Retina (tissue), 1 donor: ENCODE measurements around the gene KLHDC9.

Experiments used
- DNase-seq: peaks from one replicate; pipeline ENCODE4 v3.0.0-alpha.2; 2016

Gene KLHDC9

DNA sequence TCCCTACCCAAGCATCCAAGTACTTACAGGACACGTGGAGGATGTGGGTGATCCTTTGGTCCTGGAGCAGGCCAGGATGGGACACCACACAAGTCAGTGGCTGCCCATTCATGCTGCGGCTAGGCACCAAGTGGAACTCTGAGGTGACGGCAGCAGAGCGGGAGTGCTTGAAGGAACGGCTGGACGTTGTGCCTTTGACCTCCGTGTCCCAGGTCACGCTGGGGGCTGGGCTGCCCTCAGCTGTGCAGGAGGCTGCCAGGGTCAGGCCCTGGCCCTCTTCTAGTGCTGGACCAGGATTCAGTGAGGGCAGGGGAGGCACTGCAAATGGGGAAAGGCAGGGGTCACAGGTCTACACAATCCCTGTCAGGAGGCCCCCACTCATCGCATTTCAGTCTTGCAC lies 20.7 kb upstream of the KLHDC9 start:
- DNase-seq, result no peak

DNA sequence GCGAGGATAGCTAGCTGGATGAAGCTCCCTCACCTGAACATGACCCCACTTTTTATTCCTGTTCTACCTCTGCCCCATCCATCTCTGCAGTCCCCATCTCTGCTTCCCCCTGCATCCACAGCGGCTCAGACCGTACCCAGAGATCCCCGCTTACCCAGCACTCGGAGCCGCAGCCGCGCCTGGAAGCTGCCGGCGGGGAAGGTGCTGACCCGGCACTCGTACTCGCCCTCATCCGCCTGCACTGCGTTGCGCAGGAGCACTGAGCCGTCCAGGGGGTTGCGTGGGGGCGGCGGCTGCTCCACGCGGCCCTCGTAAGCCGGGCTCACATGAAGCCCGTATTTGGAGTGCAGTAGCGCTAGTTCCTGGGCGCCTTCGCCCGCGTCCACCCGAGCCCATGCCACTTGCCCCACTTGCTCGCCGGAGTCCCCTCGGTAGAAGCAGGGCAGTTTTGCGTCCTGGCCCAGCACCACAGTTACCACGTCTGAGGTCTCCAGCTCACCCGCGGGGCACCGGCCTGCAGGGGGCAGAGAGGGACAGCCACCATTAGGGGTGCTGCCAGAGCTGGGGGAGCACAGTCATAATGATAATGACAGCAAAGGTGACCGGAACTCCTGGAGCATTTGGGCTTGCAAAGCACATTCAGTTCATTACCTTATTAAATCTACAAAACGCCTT lies 18.6 kb upstream of the KLHDC9 start:
- DNase-seq, result no peak

DNA sequence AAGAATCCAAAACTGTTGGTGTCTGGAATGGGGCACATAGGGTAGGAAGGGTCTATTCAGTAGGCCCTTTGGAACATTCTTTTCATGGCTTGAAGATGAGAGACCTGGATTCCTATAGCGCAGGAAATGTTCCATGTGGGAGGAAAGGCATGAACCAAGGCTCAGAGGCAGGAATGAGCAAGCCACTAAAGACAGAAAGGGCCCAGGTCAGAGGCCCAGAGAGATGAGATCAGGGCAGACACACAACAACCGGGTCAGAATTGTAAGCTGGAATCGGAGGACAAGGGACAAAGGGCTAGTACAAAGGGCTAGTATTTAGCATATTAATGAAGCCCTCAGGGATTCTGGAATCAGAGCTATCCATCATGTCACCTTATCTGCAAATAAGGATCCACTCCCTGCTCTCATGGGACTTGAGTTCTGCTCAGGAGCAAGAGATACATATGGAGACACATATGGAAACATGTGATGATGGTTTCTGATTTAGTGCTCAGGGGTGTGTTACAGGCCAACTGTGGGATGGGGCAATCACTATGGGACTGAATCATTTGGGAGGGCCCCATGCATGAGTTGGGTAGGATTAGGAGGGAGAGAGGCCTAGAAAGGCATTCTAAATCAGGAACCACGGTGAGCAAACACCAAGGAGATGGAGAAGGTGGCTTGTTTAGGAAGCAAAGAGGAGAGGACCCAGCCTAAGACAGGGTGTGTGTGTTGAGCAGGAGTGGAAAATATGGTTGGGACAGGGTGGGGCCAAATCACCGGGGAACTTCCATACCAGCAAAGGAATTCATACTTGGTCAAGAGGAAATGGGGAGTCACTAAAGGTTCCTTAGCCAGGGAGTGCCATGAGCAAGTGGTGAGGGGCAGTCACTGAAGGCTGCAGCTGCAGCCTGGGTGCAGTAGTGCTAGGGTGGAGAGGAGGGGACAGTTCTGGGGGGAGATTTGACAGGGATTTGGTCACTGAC lies 17.4 kb upstream of the KLHDC9 start:
- DNase-seq, result no peak

DNA sequence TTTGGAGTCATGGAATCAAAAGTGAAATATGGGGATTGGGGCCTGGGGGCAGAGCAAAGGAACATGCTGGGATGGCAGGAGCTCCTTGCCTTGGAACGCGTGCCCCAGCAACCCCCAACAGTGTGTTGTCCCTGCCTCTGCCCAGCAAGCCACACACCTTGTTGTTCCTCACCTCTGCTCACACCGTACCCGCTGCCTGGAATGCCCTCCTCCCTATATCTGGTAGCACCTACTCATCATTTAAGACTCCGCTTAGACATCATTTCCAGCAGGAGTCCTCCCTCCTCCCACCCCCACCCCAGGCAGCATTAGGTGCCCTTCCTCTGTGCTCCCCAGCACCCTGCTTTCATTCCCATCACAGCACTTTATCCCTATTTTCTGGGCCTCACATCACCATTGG lies 16.6 kb upstream of the KLHDC9 start:
- no peak for DNase-seq

DNA sequence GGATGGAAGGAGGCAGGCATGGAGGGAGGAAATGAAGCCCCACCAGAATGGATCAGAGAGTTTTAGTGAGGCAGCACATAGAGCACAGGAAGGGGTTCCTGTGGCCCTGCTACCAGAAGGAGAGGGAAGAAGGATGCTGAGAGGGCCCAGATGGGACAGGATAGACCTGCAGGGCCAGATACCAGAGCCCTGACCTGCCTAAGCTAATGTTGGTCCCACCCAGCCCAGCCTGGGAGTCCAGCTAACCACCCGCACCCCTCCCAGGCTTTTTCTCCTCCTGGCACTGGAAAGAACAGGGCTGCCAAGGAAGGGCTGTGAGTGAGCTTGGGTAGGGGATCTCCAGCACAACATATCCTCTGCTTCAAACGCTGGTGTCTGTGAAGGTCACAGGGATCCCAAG lies 15.7 kb upstream of the KLHDC9 start:
- DNase-seq, result no peak

DNA sequence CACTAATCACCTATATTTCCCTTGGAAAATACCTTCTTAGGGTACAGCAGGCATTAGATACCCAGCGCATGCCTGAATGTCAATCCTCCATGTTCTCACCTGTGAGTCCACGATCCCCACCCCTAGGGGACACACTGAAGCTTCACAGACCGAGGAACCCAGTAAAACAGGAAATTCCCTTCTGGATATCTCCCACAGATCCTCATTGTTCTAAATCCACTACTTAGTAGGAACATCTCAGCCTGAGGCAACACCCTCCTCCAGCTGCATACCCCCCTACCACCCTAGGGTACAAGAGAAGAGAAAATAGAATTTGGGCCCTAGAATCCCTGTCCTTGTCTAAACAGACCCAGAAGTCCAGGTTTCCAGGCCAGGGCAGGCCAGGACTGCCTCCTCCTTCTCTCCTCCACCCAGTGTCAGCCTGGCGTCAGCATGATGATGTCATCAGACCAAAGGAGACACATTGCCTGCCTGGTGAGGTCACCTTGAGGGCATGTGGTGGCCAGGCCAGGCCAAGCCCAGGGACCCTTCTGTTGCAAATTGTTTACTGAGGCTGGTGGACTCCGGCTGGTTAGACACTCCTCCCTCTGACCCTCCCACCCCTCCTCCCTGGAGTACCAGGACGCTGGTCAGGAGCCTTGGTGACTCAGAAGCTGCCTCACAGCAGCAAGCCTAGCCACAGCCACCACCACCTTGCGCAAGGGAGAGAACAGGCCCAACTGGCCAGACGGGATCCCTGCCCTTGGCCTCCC lies 15.0 kb upstream of the KLHDC9 start:
- DNase-seq, result no peak

DNA sequence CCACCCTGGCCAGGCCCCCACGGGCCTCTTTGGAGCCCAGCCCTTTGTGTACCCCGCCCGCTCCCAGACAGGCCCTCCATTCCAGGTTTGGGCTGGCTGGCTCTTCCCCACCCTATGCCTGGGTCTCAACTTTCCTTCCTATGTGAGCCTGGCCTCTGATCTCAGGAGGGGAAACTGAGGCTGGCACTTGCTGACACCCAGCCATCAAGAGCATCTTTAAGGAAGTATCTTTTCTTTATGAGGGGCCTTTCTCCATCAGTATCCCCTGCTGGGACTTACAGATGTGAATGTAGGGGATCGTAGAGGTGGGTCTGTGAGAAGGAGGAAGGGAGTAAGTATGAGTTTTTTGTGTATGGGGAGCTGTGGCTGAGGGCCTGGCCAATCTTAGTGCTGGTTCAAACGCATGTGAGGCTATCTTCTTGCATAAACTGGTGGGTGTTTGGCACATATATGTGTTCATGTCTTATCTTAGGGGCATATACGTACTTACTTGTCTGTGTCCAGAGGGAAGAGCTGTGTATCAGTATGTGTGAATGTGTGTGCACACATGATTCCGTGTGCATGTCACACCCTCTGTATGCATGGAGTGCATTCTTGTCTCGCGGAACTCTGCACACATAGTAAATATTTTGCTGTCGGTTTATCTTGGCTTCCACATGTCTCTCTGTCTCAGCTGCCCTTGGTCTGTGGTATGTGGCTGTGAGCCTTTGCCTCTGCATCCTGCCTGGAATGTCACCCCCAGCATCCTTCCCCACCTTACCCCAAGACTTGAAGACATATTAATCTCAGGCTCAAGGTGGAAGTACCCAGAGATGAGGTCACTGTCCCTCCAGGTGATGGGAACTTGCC lies 14.2 kb upstream of the KLHDC9 start:
- no peak for DNase-seq

DNA sequence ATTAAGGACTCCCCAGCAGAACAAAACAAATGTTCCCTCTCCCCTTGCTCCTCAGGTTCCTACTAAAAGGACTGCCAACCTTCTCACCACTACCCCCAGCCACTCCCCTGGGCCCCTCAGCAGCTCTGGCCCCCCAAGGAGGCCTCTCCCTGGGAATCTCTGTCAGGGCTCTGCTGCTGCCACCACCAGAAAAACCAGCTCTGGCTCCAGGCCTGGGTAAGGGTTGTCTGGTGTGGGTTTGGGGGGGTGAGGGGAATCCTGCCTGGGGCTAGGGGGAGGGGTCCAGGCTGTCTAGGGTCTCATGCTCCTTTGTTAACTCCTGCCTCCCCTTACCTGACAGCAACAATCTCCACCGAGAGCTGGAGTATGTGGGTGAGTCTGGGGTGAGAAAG lies 13.6 kb upstream of the KLHDC9 start:
- no peak for DNase-seq

DNA sequence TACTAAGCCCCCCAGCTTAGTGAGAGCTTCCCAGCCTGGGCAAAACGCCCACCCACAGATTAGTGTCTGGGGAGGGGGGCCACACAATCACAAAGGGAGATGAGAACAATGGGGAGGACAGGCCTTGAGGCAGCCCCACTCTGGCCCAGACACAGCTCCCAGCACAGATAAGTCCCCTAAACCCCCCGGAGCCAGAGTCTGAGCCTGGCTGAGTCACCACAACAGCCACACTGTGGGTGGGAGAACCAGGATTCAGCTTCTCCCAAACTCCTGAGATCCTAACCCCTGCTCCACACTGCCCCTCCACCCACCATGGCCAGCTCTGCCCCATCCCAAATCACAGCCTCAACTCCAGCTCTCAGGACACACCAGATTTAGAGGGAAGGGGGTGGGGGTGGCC lies 13.0 kb upstream of the KLHDC9 start:
- no peak for DNase-seq

DNA sequence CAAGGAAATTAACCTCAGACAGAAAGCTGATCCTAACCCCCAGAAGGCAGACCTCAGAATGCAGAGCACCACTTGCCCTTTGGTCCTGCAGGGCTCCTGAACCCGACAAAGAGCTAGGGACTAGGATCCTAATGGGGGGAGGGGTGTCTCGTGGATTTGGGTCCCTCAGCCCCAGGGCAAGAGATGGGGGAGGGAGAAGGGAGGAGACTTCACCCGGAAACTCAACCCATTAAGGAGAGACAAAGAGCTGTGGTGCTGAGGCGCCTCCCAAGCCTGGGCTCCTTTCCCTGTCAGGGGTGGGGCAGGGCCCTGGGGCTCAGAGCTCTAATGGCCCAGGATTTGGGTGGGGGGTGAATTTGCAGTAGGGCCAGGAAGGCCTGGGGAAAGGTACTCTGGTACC lies 11.7 kb upstream of the KLHDC9 start:
- DNase-seq, result no peak

DNA sequence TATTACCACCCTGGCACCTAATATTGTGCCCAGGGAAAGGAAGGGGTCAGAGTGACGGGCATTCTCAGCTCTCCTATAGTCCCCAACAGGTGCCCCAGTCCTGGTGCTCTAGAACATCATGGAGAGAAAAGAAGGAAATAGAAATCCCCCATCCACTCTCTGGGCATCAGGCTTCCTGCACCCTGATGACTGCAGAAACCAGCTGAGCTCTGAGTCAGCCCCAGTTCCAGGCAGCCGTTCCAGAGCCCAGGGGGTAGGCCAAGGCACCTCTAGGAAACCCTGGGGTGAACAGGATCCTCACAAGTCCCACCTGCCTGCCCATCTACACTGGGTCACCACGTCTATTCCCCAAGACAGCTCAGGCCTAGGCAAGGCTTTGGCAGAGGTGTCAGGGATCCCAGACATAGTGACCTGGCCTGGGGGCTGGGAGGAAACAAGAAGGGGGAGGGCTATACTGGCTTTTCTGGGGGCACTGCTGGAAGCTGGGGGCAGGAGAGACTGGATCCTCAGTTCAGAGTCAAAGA lies 9.5 kb upstream of the KLHDC9 start:
- DNase-seq, result no peak

DNA sequence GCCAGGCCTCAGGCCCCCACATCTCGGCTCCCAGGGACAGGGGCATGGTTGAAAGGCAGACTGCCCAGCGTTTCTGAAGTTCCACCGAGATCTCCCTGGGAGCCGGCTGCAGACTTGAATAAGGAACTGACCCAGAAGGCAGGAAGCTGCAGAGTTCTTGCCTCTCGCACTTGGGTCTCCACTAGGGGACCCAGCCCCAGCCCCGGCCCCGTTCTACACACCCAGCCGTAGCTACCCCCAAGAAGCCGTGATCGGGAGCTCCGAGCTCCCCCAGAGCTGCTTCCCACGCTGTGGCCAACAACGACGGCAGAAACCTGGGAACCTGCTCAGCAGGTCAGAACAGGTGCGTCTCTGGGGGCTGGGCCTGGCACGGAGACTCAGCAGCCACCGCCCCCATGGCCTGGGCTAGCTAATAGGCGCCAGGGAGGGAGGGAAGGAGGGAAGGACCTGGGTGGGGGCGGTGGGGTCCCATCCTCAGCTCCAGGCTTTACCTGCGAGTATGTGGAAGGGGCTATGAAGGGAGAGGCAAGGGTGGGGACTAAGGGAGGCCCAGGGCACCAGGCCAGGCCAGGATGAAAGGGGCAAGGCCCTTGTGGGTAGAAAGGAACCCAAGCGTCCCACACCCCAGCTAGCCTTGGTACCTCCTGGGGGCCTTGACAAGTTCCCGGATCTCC lies 8.8 kb upstream of the KLHDC9 start, which contains the start of gene NECTIN4:
Gene NECTIN4 (minus strand): TSS at position 308 of the 674 bp plus-strand sequence. CDS start 262 bp downstream, at position 46.
- DNase-seq, result no peak

DNA sequence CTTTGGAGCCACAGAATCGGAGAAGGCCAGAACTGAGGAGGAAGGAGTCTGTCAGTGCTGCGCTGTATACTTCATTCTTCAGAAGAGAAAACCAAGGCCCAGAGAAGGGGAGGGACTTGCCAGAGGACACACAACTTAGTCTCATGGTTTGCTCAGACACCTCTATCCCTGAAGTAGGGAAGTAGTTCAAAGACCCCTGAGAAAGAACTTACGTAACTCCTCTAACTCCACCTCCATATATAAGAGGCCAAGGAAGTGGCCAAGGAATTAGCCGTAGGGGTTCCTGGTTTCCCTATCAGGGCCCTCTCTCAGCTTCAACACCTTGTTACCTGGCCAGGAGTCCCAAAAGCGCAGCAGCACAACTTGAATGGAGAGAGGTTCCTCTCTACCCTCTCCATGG lies 8.2 kb upstream of the KLHDC9 start:
- DNase-seq, result no peak

DNA sequence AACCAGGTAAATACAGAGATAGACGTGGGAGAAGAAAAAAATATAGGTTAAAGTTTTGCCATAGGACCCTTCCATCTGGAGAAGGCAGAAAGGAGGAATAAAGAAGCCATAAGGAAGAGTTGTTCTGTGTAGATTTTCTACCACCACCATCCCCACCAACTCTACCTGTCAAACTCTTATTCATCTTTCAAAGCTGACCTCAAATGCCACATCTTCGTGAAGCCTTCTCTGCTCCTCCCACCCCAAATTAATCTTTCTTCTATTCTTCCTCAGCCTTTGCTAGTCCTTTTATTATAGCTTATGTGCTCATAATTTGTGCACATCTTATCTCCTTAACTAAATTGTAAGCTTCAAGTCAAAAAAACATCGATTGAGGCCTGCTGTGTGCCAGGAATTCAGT lies 7.5 kb upstream of the KLHDC9 start:
- no peak for DNase-seq

DNA sequence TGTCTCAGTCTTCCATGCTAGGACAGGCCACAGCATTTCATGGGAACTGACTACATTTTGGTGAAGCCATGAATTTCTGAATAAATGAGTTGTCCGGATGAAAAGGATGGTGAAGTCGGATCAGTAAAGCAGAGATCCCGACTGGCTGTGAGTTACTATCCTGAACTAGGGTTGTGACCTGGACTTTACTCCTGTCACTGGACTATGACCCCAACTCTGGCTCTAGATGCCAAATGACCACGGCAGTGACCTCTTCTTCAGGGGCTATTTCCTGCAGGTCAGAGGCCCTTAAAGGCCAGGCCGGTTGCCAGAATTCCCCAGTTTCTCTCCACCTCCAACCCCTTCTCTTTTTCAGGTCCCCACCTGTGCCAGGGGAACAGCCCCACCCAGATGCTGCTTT lies 7.1 kb upstream of the KLHDC9 start:
- DNase-seq, result no peak

DNA sequence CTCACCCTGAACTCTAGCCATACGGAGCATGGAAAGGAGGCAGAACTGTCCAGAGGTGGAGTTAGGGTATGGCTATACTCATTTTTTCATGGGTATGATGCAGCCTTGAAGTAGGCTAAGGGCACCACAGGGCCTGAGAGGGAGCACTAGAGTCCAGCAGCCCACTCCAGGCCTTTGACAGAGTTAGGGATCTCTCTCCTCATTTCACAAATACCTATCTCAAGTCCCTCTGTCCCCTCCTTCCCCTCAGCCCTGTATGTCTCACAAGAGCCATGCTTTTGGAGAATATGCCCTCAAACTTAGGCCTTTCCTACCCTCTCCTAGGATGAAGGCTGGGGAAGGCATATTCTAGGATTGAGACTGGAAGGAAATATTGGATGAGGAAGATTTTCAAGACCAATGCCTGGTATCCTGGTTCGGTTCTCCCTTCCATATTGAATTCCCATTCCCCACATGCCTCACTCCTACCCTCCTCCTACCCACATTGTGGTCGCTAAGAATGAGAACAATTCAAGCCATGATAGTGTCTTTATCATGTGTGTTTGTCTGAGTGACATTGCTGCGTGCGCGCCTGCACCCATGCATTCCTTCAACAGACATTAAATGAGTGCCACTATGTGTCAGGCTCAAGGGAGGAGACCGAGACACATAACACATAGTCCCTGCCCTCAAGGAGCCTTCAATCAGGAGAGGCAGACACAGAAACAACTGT lies 6.2 kb upstream of the KLHDC9 start:
- DNase-seq, result no peak

DNA sequence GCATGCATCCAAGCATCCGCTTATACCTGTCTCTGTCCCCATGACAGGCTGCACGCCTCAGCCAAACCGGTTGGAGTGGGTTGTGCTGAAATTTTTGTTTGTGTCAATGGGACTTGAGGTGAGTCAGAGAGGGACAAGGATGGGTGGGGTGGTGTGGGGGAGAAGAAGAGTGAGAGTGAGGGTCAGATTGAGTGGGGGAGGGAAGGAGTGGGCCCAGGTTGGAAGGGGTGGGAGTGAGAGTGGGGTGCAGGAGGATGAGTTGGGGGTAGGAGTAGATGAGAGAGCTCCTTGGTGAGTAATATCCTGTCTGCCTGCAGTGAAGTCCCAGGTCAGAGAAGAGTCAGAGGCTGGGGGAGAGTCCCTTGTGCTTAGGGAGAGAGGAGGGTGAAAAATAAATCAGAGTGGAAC lies 5.5 kb upstream of the KLHDC9 start:
- no peak for DNase-seq

DNA sequence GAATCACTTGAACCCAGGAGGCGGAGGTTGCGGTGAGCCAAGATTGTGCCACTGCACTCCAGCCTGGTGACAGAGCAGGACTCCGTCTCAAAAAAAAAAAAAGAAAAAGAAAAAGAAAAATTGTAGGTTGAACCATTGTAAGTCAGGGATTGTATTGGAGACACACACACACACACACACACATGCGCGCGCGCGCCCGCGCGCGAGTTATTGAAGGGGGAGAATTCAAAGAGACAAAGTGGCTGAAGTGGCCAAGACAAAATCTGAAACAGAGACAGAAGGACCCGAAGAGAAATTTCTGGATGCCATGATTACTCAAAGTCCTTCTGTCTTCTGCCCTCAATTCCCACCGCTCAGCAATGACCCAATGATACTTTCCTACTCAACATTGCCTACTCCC lies 3.7 kb upstream of the KLHDC9 start:
- DNase-seq, result no peak

DNA sequence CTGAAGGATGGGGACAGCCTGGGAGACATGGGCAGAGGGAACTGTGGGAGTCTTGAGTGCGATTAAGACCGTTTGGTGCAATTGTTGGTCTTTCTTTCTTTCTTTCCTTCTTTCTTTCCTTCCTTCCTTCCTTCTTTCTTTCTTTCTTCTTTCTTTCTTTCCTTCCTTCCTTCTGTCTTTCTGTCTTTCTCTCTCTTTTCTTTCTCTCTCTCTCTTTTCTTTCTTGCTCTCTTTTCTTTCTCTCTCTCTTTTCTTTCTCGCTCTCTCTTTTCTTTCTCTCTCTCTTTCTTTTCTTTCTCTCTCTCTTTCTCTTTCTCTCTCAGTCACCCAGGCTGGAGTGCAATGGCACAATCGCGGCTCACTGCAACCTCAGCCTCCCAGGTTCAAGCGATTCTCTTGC lies 2.9 kb upstream of the KLHDC9 start:
- DNase-seq, result no peak

DNA sequence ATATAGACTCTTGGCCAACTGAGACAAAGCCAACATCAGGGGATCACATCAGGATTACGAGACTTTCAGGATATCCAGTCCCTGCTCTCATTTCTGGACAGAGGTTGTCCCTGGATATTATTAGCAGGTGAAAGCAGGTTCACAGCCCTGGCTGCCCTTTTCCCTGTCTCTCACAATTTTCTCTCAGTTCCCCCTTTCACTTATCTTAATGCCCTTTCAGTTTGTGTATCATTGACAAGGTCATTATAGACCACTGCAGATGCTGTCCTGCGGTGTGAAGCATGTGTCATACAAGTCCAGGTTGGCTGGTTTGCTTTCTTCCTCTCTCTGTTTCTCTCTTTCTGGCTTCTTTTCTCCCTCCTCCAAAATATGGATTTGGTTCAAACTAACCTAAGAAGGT lies 2.1 kb upstream of the KLHDC9 start:
- DNase-seq, result no peak

DNA sequence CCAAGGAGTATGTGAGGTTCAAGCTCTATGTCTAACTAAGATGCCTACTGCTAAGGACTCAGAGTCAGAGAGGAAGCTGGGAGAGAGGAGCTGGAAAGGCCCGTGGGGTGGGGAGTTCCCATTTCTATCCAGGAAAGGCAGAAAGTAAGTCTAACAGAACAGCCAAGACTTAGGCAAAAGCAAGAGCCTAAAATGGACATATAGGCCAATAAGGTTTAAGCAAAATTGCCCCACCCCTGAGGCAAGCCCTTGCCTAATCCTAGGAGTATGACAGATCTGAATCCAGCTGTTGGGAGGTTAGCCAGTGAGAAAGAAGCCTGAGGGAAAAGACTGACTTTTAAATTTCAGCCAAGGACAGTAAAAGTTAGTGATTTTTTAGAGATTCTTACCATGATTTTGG lies 1.6 kb upstream of the KLHDC9 start:
- DNase-seq, result no peak
